ENCODE data around the gene NLN.

Gene NLN

DNA sequence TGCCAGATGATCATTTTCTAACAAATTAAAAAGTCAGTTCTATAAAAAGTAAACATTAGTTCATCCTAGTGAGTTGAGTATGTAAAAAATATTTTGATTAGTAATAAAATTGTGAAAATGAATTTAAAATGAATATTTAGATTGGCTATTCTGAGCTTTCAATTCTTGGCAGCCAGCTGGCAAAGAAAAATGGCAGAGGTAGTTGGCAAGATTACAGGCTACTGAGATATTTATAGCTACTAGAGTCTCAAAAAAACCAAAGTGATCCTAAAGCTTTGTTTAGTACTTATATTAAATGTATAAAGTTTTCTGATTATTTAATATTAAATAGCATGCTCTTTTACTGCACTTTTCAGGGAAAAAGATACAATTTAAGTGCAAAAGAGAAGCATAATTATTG, 25.1 kb upstream of the NLN start:
- Histone ChIP-seq H3K4me1 (ENCODE audit: control insufficient read depth, insufficient read depth, low read depth, low read length) (no peaks in the 10 kb centered on the region), H3K4me3 (ENCODE audit: insufficient read depth in 1 of 2, low read depth in 1 of 2, low read length in 2 of 2) (no peak overlapping the region)

DNA sequence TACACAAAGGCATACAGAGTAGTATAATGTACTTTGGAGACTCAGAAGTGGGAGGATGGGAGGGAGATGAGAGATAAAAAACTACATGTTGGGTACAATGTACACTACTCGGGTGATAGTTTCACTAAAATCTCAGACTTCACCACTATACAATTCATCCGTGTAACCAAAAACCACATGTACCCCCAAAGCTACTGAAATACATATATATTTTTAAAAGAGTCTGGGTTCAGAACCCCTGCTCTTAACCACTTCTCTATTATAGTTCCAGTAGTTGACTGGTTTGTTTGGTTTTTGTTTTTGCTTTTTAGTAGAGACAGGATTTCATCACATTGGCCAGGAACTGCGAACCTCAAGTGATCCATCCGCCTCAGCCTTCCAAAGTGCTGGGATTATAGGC, 22.7 kb upstream of the NLN start:
- Histone ChIP-seq H2BK5ac (ENCODE audit: low read depth, low read length, poor library complexity, severe bottlenecking) (no peak overlapping the region), H4K91ac (ENCODE audit: low read length) (no peak overlapping the region)
- WGBS = 100% methylated on average over 4 of the region's 4 CpGs

More for the DNA sequence above, 25.1 kb upstream of the NLN start:
- H3K4ac ChIP-seq (ENCODE audit: low read depth in 1 of 2, low read length in 2 of 2) = no peak overlapping the region
- no peak overlapping the region for H2AK5ac ChIP-seq (ENCODE audit: low read length, severe bottlenecking)
- no peak overlapping the region for H3K14ac ChIP-seq (ENCODE audit: low read length in 2 of 2)
- no peak overlapping the region for H2AFZ ChIP-seq (ENCODE audit: low read depth, low read length)
- peaks cover 2% of the 10 kb centered on the region for H3K79me1 ChIP-seq (replicated peaks; ENCODE audit: low read length, poor library complexity, severe bottlenecking)
- no peak overlapping the region for H4K91ac ChIP-seq (ENCODE audit: low read length)
- no peak overlapping the region for H3K23ac ChIP-seq (ENCODE audit: low read length in 2 of 2)
- H4K8ac ChIP-seq (ENCODE audit: low read length) = no peak overlapping the region
- H3K27me3 ChIP-seq (ENCODE audit: control insufficient read depth in 1 of 2, insufficient read depth in 1 of 2, low read length in 2 of 2) = no peaks in the 10 kb centered on the region
- H2BK15ac ChIP-seq (ENCODE audit: low read depth, poor library complexity, severe bottlenecking) = no peak overlapping the region
- H3K36me3 ChIP-seq (ENCODE audit: control insufficient read depth in 1 of 2, insufficient read depth in 2 of 2, low read depth in 1 of 2, low read length in 2 of 2) = peaks cover 0 to 54% of the 10 kb centered on the region in 2 experiments
- no peak overlapping the region for H2BK5ac ChIP-seq (ENCODE audit: low read depth, low read length, poor library complexity, severe bottlenecking)
- H3K9me3 ChIP-seq (ENCODE audit: control insufficient read depth, low read length) = no peaks in the 10 kb centered on the region
- no peak overlapping the region for H2BK12ac ChIP-seq (ENCODE audit: low read length in 2 of 2)
- H3K18ac ChIP-seq (ENCODE audit: low read depth in 1 of 2, low read length in 2 of 2) = no peak overlapping the region
- H3K9ac ChIP-seq (ENCODE audit: low read length) = no peak overlapping the region
- no peak overlapping the region for H3K4me2 ChIP-seq (ENCODE audit: low read length, poor library complexity, severe bottlenecking)
- H3K27ac ChIP-seq (ENCODE audit: low read length, poor library complexity, severe bottlenecking) = no peak overlapping the region
- no peak for DNase-seq
- no peak overlapping the region for H2BK120ac ChIP-seq (ENCODE audit: low read depth, low read length)

DNA sequence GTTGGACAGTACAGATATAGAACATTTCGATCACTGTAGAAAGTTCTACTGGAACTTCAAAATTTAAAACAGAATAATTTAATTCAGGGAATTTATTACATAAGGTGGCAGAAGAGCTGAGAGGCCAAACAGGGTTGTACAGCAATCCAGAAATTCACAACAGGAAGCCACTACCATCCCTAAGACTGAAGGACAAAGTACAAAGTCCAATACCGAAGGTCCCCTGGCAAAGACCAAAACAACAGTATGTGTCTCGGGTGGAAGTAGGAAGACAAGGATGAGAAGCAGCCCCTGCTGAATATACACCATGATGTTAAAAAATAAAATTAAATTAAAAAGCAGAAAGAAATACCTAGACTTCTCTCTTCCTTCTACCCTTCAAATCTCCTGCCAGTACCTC, 20.0 kb upstream of the NLN start:
- Histone ChIP-seq H3K27me3 (ENCODE audit: control insufficient read depth in 1 of 2, insufficient read depth in 1 of 2, low read length in 2 of 2) (no peaks in the 10 kb centered on the region), H3K4ac (ENCODE audit: low read depth in 1 of 2, low read length in 2 of 2) (no peak overlapping the region), H3K4me3 (ENCODE audit: insufficient read depth in 1 of 2, low read depth in 1 of 2, low read length in 2 of 2) (no peak overlapping the region), H3K14ac (ENCODE audit: low read length in 2 of 2) (no peak overlapping the region), H2BK15ac (ENCODE audit: low read depth, poor library complexity, severe bottlenecking) (no peak overlapping the region), H3K4me2 (ENCODE audit: low read length, poor library complexity, severe bottlenecking) (no peak overlapping the region), H4K8ac (ENCODE audit: low read length) (no peak overlapping the region), H2BK5ac (ENCODE audit: low read depth, low read length, poor library complexity, severe bottlenecking) (no peak overlapping the region), H3K18ac (ENCODE audit: low read depth in 1 of 2, low read length in 2 of 2) (no peak overlapping the region), H2BK120ac (ENCODE audit: low read depth, low read length) (no peak overlapping the region), H2AK5ac (ENCODE audit: low read length, severe bottlenecking) (no peak overlapping the region), H3K23ac (ENCODE audit: low read length in 2 of 2) (no peak overlapping the region), H2BK12ac (ENCODE audit: low read length in 2 of 2) (no peak overlapping the region), H3K27ac (ENCODE audit: low read length, poor library complexity, severe bottlenecking) (no peak overlapping the region), H3K9ac (ENCODE audit: low read length) (no peak overlapping the region), H3K4me1 (ENCODE audit: control insufficient read depth, insufficient read depth, low read depth, low read length) (no peaks in the 10 kb centered on the region), H2AFZ (ENCODE audit: low read depth, low read length) (no peak overlapping the region), H3K9me3 (ENCODE audit: control insufficient read depth, low read length) (no peaks in the 10 kb centered on the region), H4K91ac (ENCODE audit: low read length) (no peak overlapping the region), H3K79me1 (replicated peaks; ENCODE audit: low read length, poor library complexity, severe bottlenecking) (peaks cover 2% of the 10 kb centered on the region), H3K36me3 (ENCODE audit: control insufficient read depth in 1 of 2, insufficient read depth in 2 of 2, low read depth in 1 of 2, low read length in 2 of 2) (peaks cover 0 to 50% of the 10 kb centered on the region in 2 experiments)
- no peak for DNase-seq
- WGBS = no CpG with 5 or more reads among the region's 3 CpGs

More for the DNA sequence above, 22.7 kb upstream of the NLN start:
- Histone ChIP-seq H2AK5ac (ENCODE audit: low read length, severe bottlenecking) (no peak overlapping the region), H3K9me3 (ENCODE audit: control insufficient read depth, low read length) (no peaks in the 10 kb centered on the region), H3K14ac (ENCODE audit: low read length in 2 of 2) (no peak overlapping the region), H3K18ac (ENCODE audit: low read depth in 1 of 2, low read length in 2 of 2) (no peak overlapping the region), H2BK15ac (ENCODE audit: low read depth, poor library complexity, severe bottlenecking) (no peak overlapping the region), H3K4me3 (ENCODE audit: insufficient read depth in 1 of 2, low read depth in 1 of 2, low read length in 2 of 2) (no peak overlapping the region), H3K4me1 (ENCODE audit: control insufficient read depth, insufficient read depth, low read depth, low read length) (no peaks in the 10 kb centered on the region), H3K27ac (ENCODE audit: low read length, poor library complexity, severe bottlenecking) (no peak overlapping the region), H2BK120ac (ENCODE audit: low read depth, low read length) (no peak overlapping the region), H3K36me3 (ENCODE audit: control insufficient read depth in 1 of 2, insufficient read depth in 2 of 2, low read depth in 1 of 2, low read length in 2 of 2) (peaks cover 0 to 62% of the 10 kb centered on the region in 2 experiments), H3K4ac (ENCODE audit: low read depth in 1 of 2, low read length in 2 of 2) (no peak overlapping the region), H3K79me1 (replicated peaks; ENCODE audit: low read length, poor library complexity, severe bottlenecking) (peaks cover 4% of the 10 kb centered on the region), H3K4me2 (ENCODE audit: low read length, poor library complexity, severe bottlenecking) (no peak overlapping the region), H2BK12ac (ENCODE audit: low read length in 2 of 2) (no peak overlapping the region), H3K23ac (ENCODE audit: low read length in 2 of 2) (no peak overlapping the region), H3K27me3 (ENCODE audit: control insufficient read depth in 1 of 2, insufficient read depth in 1 of 2, low read length in 2 of 2) (no peaks in the 10 kb centered on the region), H4K8ac (ENCODE audit: low read length) (no peak overlapping the region), H2AFZ (ENCODE audit: low read depth, low read length) (no peak overlapping the region), H3K9ac (ENCODE audit: low read length) (no peak overlapping the region)
- no peak for DNase-seq

DNA sequence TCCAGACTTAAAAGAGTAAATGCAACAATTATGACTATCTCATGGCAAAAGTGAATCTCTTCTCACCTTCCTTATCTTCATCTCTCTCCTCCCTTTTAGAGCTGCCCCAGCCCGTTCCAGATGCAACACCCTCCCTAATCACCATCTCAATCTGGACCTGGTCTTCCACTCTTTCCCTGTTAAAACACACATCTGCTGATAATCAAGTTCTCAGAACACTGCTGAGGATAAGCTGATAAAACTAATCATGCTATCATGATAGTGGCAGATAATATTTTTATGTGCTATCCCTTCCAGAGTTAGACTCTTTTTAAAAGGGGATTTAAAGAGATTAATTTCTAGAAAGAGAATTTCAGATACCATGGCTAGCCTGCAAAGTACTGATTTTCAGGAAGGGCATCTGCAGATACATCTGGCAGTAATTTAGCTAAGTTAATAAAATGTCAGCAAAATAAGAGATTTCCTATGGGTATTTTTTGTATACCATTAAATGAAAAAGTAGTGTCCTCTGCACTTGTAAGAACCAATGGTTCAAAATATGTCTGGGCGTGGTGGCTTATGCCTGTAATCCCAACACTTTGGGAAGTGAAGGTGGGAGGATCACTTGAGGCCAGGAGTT, 17.3 kb upstream of the NLN start:
- H2BK15ac ChIP-seq (ENCODE audit: low read depth, poor library complexity, severe bottlenecking) = no peak overlapping the region
- H3K79me1 ChIP-seq (replicated peaks; ENCODE audit: low read length, poor library complexity, severe bottlenecking) = peaks cover 2% of the 10 kb centered on the region
- H3K4me2 ChIP-seq (ENCODE audit: low read length, poor library complexity, severe bottlenecking) = no peak overlapping the region
- DNase-seq = no peak
- 66% methylated on average over 2 of the region's 2 CpGs for WGBS
- no peak overlapping the region for H3K14ac ChIP-seq (ENCODE audit: low read length in 2 of 2)
- no peak overlapping the region for H3K27ac ChIP-seq (ENCODE audit: low read length, poor library complexity, severe bottlenecking)
- no peak overlapping the region for H2BK120ac ChIP-seq (ENCODE audit: low read depth, low read length)
- H4K8ac ChIP-seq (ENCODE audit: low read length) = no peak overlapping the region
- H3K36me3 ChIP-seq (ENCODE audit: control insufficient read depth in 1 of 2, insufficient read depth in 2 of 2, low read depth in 1 of 2, low read length in 2 of 2) = peaks cover 0 to 44% of the 10 kb centered on the region in 2 experiments
- no peak overlapping the region for H3K4me3 ChIP-seq (ENCODE audit: insufficient read depth in 1 of 2, low read depth in 1 of 2, low read length in 2 of 2)
- no peak overlapping the region for H2AK5ac ChIP-seq (ENCODE audit: low read length, severe bottlenecking)
- H4K91ac ChIP-seq (ENCODE audit: low read length) = no peak overlapping the region
- H3K4me1 ChIP-seq (ENCODE audit: control insufficient read depth, insufficient read depth, low read depth, low read length) = no peaks in the 10 kb centered on the region
- H2AFZ ChIP-seq (ENCODE audit: low read depth, low read length) = no peak overlapping the region
- no peak overlapping the region for H3K18ac ChIP-seq (ENCODE audit: low read depth in 1 of 2, low read length in 2 of 2)
- H3K4ac ChIP-seq (ENCODE audit: low read depth in 1 of 2, low read length in 2 of 2) = no peak overlapping the region
- H3K23ac ChIP-seq (ENCODE audit: low read length in 2 of 2) = no peak overlapping the region
- H3K9ac ChIP-seq (ENCODE audit: low read length) = no peak overlapping the region
- H3K27me3 ChIP-seq (ENCODE audit: control insufficient read depth in 1 of 2, insufficient read depth in 1 of 2, low read length in 2 of 2) = no peaks in the 10 kb centered on the region
- no peak overlapping the region for H2BK12ac ChIP-seq (ENCODE audit: low read length in 2 of 2)
- H2BK5ac ChIP-seq (ENCODE audit: low read depth, low read length, poor library complexity, severe bottlenecking) = no peak overlapping the region
- no peaks in the 10 kb centered on the region for H3K9me3 ChIP-seq (ENCODE audit: control insufficient read depth, low read length)
